Brain microvascular endothelial cell (primary cell): ENCODE measurements around the gene GNPTG.

Source experiments
- DNase-seq: peaks from one replicate; pipeline ENCODE4 v3.0.0-alpha.2; 2020
- H3K27ac ChIP-seq: fragments of 250-450 bp; sonication (Bioruptor Pico); 2 replicates; pipeline ENCODE4 v1.5.1; 2020; ENCODE audit warnings: mild to moderate bottlenecking, moderate library complexity
- H3K27me3 ChIP-seq: fragments of 250-450 bp; sonication (Bioruptor Pico); replicated peaks from 2 replicates; pipeline ENCODE4 v1.5.1; 2020; ENCODE audit warnings: mild to moderate bottlenecking
- H3K36me3 ChIP-seq: fragments of 250-450 bp; sonication (Bioruptor Pico); replicated peaks from 2 replicates; pipeline ENCODE4 v1.5.1; 2020; ENCODE audit warnings: mild to moderate bottlenecking
- H3K4me3 ChIP-seq: 2 replicates; pipeline ENCODE4 v1.5.1; 2011; ENCODE audit warnings: low read depth, mild to moderate bottlenecking, control low read depth, low read length, moderate library complexity
- in situ Hi-C: cut with HindIII; loops from 2 replicates; pipeline ENCODE4 v1.10.0; 2017; ENCODE audit warnings: low sequenced_read_pairs, low pct_ligation_motif_present
- TF ChIP-seq, protein P1 (sequence below): IDR thresholded peaks from 2 replicates; pipeline ENCODE4 v1.5.1; 2011; ENCODE audit warnings: low read depth, mild to moderate bottlenecking, moderate library complexity, low read length, control low read depth, inconsistent platforms; ENCODE audit errors: missing control alignments

GNPTG gene

GRCh38 chr16:1331712-1332617 lies 19.8 kb upstream of the GNPTG start:
- TF ChIP-seq, protein P1, sequence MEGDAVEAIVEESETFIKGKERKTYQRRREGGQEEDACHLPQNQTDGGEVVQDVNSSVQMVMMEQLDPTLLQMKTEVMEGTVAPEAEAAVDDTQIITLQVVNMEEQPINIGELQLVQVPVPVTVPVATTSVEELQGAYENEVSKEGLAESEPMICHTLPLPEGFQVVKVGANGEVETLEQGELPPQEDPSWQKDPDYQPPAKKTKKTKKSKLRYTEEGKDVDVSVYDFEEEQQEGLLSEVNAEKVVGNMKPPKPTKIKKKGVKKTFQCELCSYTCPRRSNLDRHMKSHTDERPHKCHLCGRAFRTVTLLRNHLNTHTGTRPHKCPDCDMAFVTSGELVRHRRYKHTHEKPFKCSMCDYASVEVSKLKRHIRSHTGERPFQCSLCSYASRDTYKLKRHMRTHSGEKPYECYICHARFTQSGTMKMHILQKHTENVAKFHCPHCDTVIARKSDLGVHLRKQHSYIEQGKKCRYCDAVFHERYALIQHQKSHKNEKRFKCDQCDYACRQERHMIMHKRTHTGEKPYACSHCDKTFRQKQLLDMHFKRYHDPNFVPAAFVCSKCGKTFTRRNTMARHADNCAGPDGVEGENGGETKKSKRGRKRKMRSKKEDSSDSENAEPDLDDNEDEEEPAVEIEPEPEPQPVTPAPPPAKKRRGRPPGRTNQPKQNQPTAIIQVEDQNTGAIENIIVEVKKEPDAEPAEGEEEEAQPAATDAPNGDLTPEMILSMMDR, result no peak
- H3K36me3 ChIP-seq, result no peaks in the 10 kb centered on the region
- DNase-seq, result peak; percentile 64
- in situ Hi-C loops, result no loop called here
- no peak overlapping the region for H3K27ac ChIP-seq
- peaks cover 49% of the 10 kb centered on the region for H3K27me3 ChIP-seq
- no peak overlapping the region for H3K4me3 ChIP-seq

DNA sequence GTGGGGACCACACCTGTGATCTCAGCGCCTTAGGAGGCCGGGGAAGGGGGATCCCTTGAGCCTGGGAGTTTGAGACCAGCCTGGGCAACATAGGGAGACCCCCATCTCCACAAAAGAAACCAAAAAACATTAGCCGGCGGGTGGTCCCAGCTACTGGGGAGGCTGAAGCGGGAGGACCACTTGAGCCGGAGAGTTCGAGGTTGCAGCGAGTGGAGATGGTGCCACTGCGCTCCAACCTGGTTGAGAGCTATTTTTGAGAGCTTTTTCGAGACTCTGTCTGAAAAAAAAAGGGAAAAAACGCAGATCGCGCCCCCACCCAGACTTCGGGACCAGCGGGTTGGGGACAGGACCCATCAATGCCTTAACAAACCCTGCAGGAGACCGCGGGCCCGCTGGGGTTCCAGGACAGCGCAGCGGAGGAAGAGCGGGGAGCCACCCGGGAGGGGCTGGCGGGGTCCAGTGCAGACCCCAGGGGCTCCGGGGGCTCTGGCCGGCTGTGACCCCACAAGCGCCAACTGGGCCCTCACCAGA lies 19.0 kb upstream of the GNPTG start:
- in situ Hi-C loops, result no loop called here
- H3K27ac ChIP-seq, result no peak overlapping the region
- TF ChIP-seq, protein P1, result no peak
- H3K36me3 ChIP-seq, result no peaks in the 10 kb centered on the region
- H3K27me3 ChIP-seq, result peaks cover 49% of the 10 kb centered on the region
- DNase-seq, result no peak
- H3K4me3 ChIP-seq, result no peak overlapping the region

- peaks cover 49% of the 10 kb centered on the region for H3K27me3 ChIP-seq
- no peaks in the 10 kb centered on the region for H3K36me3 ChIP-seq
- H3K4me3 ChIP-seq, result no peak within 1 kb of the TSS
- DNase-seq, result no peak
- TF ChIP-seq, protein P1, result no peak
- H3K27ac ChIP-seq, result no peak within 1 kb of the TSS
- in situ Hi-C loops, result no loop called here
Observed at GRCh38 chr16:1333149-1333812, 18.4 kb upstream of the GNPTG start, which contains the start of gene BAIAP3. Gene BAIAP3, plus strand, starts transcription at chr16:1333645. Its CDS starts 4,905 bp downstream, at chr16:1338550.

DNA sequence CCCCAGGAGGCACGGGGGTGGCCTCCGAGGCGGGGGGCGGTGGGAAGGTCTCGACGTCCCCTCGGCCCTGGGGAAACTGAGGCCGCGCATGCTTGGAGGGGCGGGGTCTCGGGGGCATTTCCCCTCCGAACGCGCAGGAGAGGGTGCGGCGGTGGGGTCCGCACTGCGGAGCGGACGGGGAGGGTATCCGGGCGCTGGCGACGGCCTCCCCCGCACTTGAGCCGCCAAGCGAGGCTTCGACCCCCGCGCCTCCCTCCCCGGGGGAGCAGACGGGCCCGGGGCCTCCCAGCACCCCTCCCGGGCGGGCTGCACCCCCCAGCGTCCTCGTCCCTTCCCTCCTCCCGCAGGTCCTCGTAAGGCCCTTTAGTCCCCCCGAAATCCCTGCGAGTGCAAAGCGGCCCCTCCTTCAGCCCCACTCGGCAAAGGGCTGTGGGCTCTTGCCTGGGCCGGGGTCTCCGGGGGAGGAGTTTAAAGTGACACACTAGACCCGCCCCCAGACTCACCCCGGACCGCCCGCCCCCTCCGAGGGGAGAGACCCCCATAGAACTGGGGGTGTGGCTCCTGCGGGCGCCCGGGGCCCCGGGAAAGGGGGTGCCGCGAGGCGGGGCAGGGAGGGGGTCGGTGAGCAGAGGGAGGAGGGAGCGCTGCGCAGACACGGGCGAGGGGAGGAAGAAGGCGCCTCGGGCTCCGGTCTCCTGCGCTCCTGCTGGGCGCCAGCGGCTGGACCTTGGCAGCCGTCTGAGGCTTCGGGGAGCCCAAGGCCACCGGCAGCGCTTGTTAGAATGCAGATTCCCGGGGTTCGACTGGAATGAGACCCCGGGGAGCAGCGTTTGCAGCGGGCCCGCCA lies 17.7 kb upstream of the GNPTG start:
- DNase-seq, result no peak
- in situ Hi-C loops, result no loop called here
- Histone ChIP-seq H3K27ac (no peak overlapping the region), H3K36me3 (no peaks in the 10 kb centered on the region), H3K4me3 (no peak overlapping the region), H3K27me3 (peaks cover 49% of the 10 kb centered on the region)
- TF ChIP-seq, protein P1, result no peak

- Histone ChIP-seq H3K27ac (no peak overlapping the region), H3K27me3 (peaks cover 49% of the 10 kb centered on the region), H3K36me3 (no peaks in the 10 kb centered on the region), H3K4me3 (no peak overlapping the region)
- DNase-seq, result no peak
- TF ChIP-seq, protein P1, result no peak
- in situ Hi-C loops, result no loop called here
Observed at GRCh38 chr16:1334739-1335138, 17.0 kb upstream of the GNPTG start.
